ENCODE results near the gene SRD5A3.

GRCh38 chr4:55308071-55308470 lies 38.0 kb upstream of the SRD5A3 start:
- TF ChIP-seq CTCF (conservative IDR thresholded peaks at IDR 0.05) (no peak), EZH2 (IDR thresholded peaks at IDR 0.05; ENCODE audit: low read depth) (no peak)
